ENCODE results near the gene ADGRG4.

ADGRG4 gene

DNA sequence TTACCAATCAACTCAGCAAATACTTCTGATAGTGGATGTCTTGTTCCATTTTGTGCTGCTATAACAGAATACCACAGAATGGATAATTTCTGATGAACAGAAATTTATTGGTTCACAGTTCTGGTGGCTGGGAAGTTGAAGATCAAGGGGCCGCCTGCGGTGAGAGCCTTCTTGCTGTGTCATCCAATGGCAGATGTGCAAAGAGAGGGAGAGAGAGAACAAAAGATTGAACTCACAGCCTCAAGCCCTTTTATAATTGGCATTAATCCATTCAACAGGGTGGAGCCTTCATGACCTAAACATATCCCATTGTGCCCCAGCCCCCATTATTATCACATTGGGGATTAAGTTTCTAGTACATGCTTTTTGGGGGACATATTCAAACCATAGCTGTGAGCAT lies 86.1 kb downstream of the ADGRG4 start:
- no peaks in the 10 kb centered on the region for H3K4me1 ChIP-seq (ENCODE audit: control insufficient read depth, insufficient read depth, low read depth, low read length)
- no peak overlapping the region for H3K4me3 ChIP-seq (ENCODE audit: insufficient read depth in 1 of 2, low read depth in 1 of 2, low read length in 2 of 2)
- H3K36me3 ChIP-seq (ENCODE audit: control insufficient read depth in 1 of 2, insufficient read depth in 2 of 2, low read depth in 1 of 2, low read length in 2 of 2), result no peaks in the 10 kb centered on the region
- no peak overlapping the region for H3K18ac ChIP-seq (ENCODE audit: low read depth in 1 of 2, low read length in 2 of 2)
- no peak overlapping the region for H3K14ac ChIP-seq (ENCODE audit: low read length in 2 of 2)
- peaks cover 0 to 12% of the 10 kb centered on the region in 2 experiments for H3K27me3 ChIP-seq (ENCODE audit: control insufficient read depth in 1 of 2, insufficient read depth in 1 of 2, low read length in 2 of 2)
- H4K8ac ChIP-seq (ENCODE audit: low read length), result no peak overlapping the region
- H2BK5ac ChIP-seq (ENCODE audit: low read depth, low read length, poor library complexity, severe bottlenecking), result no peak overlapping the region
- no CpG with 5 or more reads among the region's 2 CpGs for WGBS
- H4K91ac ChIP-seq (ENCODE audit: low read length), result no peak overlapping the region
- H3K23ac ChIP-seq (ENCODE audit: low read length in 2 of 2), result no peak overlapping the region
- H3K79me1 ChIP-seq (replicated peaks; ENCODE audit: low read length, poor library complexity, severe bottlenecking), result no peaks in the 10 kb centered on the region
- no peak for DNase-seq
- no peak overlapping the region for H3K27ac ChIP-seq (ENCODE audit: low read length, poor library complexity, severe bottlenecking)
- no peak overlapping the region for H2BK15ac ChIP-seq (ENCODE audit: low read depth, poor library complexity, severe bottlenecking)
- H3K9me3 ChIP-seq (ENCODE audit: control insufficient read depth, low read length), result no peaks in the 10 kb centered on the region
- no peak overlapping the region for H2BK12ac ChIP-seq (ENCODE audit: low read length in 2 of 2)
- H3K4ac ChIP-seq (ENCODE audit: low read depth in 1 of 2, low read length in 2 of 2), result no peak overlapping the region
- no peak overlapping the region for H3K9ac ChIP-seq (ENCODE audit: low read length)
- H2BK120ac ChIP-seq (ENCODE audit: low read depth, low read length), result no peak overlapping the region
- H2AFZ ChIP-seq (ENCODE audit: low read depth, low read length), result no peak overlapping the region
- no peak overlapping the region for H2AK5ac ChIP-seq (ENCODE audit: low read length, severe bottlenecking)
- no peak overlapping the region for H3K4me2 ChIP-seq (ENCODE audit: low read length, poor library complexity, severe bottlenecking)

DNA sequence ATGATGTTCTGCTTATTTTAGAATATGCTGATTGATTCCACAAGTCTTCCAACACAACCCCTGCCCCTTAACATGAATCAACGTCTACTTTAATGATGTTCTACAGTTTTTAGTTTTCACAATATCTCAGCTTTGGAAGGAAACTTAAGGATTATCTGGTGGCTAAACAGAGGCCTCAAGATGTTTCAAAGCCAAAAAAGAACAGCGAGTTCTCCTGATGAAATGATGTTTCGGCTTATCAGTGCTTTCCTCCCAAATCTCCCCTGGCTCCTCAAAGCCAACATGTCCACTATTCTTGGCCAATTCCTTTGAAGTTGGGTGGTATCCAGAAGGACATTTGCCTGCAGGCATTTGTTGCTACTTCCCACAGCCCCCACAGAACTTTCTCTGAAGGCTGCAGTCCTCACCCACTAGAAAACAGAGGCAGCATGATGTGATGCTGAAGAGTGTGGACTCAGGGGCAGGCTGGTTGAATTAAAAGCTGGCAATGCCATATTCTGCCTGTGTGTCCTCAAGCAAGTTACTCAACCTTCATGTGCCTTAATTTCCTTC lies 87.3 kb downstream of the ADGRG4 start:
- 86% methylated on average over 1 of the region's 3 CpGs for WGBS
- no peak overlapping the region for H3K9ac ChIP-seq (ENCODE audit: low read length)
- no peak for DNase-seq
- no peaks in the 10 kb centered on the region for H3K36me3 ChIP-seq (ENCODE audit: control insufficient read depth in 1 of 2, insufficient read depth in 2 of 2, low read depth in 1 of 2, low read length in 2 of 2)
- H2AK5ac ChIP-seq (ENCODE audit: low read length, severe bottlenecking), result no peak overlapping the region
- no peak overlapping the region for H3K27ac ChIP-seq (ENCODE audit: low read length, poor library complexity, severe bottlenecking)
- H4K8ac ChIP-seq (ENCODE audit: low read length), result no peak overlapping the region
- H2BK5ac ChIP-seq (ENCODE audit: low read depth, low read length, poor library complexity, severe bottlenecking), result no peak overlapping the region
- no peak overlapping the region for H3K23ac ChIP-seq (ENCODE audit: low read length in 2 of 2)
- H3K14ac ChIP-seq (ENCODE audit: low read length in 2 of 2), result no peak overlapping the region
- H3K4me1 ChIP-seq (ENCODE audit: control insufficient read depth, insufficient read depth, low read depth, low read length), result no peaks in the 10 kb centered on the region
- no peak overlapping the region for H2BK12ac ChIP-seq (ENCODE audit: low read length in 2 of 2)
- no peaks in the 10 kb centered on the region for H3K9me3 ChIP-seq (ENCODE audit: control insufficient read depth, low read length)
- H3K18ac ChIP-seq (ENCODE audit: low read depth in 1 of 2, low read length in 2 of 2), result no peak overlapping the region
- no peak overlapping the region for H2AFZ ChIP-seq (ENCODE audit: low read depth, low read length)
- H3K27me3 ChIP-seq (ENCODE audit: control insufficient read depth in 1 of 2, insufficient read depth in 1 of 2, low read length in 2 of 2), result peaks cover 0 to 12% of the 10 kb centered on the region in 2 experiments
- no peak overlapping the region for H3K4me2 ChIP-seq (ENCODE audit: low read length, poor library complexity, severe bottlenecking)
- no peak overlapping the region for H2BK15ac ChIP-seq (ENCODE audit: low read depth, poor library complexity, severe bottlenecking)
- no peak overlapping the region for H4K91ac ChIP-seq (ENCODE audit: low read length)
- no peak overlapping the region for H3K4me3 ChIP-seq (ENCODE audit: insufficient read depth in 1 of 2, low read depth in 1 of 2, low read length in 2 of 2)
- H2BK120ac ChIP-seq (ENCODE audit: low read depth, low read length), result no peak overlapping the region
- no peak overlapping the region for H3K4ac ChIP-seq (ENCODE audit: low read depth in 1 of 2, low read length in 2 of 2)
- no peaks in the 10 kb centered on the region for H3K79me1 ChIP-seq (replicated peaks; ENCODE audit: low read length, poor library complexity, severe bottlenecking)

DNA sequence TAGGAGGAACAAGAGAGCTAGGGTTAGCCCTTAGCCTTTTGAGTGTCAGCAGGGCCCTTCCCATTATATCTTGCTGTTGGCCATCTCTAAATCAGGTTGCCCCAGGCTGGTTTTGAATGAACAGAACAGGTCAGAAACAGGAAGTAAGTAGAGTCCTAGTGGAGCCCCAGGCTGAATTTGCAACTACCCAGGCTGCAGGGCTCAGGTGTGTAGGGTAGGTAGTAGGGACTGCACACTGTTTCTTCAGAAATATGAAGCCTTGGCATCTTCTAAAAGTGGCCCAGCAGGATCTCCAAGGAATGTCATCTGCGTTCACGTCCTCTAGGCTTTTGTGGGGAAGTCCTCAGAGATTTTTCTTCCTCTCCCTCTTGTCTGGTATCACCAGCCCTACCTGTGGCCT lies 90.2 kb downstream of the ADGRG4 start:
- Histone ChIP-seq H3K4me3 (ENCODE audit: insufficient read depth in 1 of 2, low read depth in 1 of 2, low read length in 2 of 2) (no peak overlapping the region), H3K79me1 (replicated peaks; ENCODE audit: low read length, poor library complexity, severe bottlenecking) (no peaks in the 10 kb centered on the region), H3K4me1 (ENCODE audit: control insufficient read depth, insufficient read depth, low read depth, low read length) (no peaks in the 10 kb centered on the region), H3K4me2 (ENCODE audit: low read length, poor library complexity, severe bottlenecking) (no peak overlapping the region), H3K14ac (ENCODE audit: low read length in 2 of 2) (no peak overlapping the region), H2AK5ac (ENCODE audit: low read length, severe bottlenecking) (no peak overlapping the region), H2BK120ac (ENCODE audit: low read depth, low read length) (no peak overlapping the region), H3K9ac (ENCODE audit: low read length) (no peak overlapping the region), H2BK5ac (ENCODE audit: low read depth, low read length, poor library complexity, severe bottlenecking) (no peak overlapping the region), H3K4ac (ENCODE audit: low read depth in 1 of 2, low read length in 2 of 2) (no peak overlapping the region), H4K8ac (ENCODE audit: low read length) (no peak overlapping the region), H3K23ac (ENCODE audit: low read length in 2 of 2) (no peak overlapping the region), H2BK15ac (ENCODE audit: low read depth, poor library complexity, severe bottlenecking) (no peak overlapping the region), H3K18ac (ENCODE audit: low read depth in 1 of 2, low read length in 2 of 2) (no peak overlapping the region), H4K91ac (ENCODE audit: low read length) (no peak overlapping the region), H3K27me3 (ENCODE audit: control insufficient read depth in 1 of 2, insufficient read depth in 1 of 2, low read length in 2 of 2) (peaks cover 0 to 12% of the 10 kb centered on the region in 2 experiments), H2BK12ac (ENCODE audit: low read length in 2 of 2) (no peak overlapping the region), H3K9me3 (ENCODE audit: control insufficient read depth, low read length) (no peaks in the 10 kb centered on the region), H3K36me3 (ENCODE audit: control insufficient read depth in 1 of 2, insufficient read depth in 2 of 2, low read depth in 1 of 2, low read length in 2 of 2) (no peaks in the 10 kb centered on the region), H2AFZ (ENCODE audit: low read depth, low read length) (no peak overlapping the region), H3K27ac (ENCODE audit: low read length, poor library complexity, severe bottlenecking) (no peak overlapping the region)
- 70% methylated on average over 2 of the region's 2 CpGs for WGBS
- no peak for DNase-seq

DNA sequence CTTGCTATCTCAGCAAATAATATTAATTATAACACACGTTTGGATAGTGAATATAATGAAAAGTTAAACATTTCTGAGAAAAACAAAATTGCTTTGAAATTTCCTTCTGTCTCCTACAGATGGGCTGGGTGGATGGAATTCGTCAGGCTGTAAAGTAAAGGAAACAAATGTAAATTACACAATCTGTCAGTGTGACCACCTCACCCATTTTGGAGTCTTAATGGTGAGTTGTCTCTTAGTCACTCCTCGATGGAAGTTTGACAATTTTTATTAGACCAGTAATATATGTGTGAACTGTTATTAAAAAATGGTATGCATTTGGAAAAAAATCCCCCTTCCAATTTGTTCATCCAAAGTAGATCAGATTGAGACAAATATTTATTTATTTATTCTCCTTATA lies 94.5 kb downstream of the ADGRG4 start:
- DNase-seq, result no peak

More for the DNA sequence above, 94.5 kb downstream of the ADGRG4 start:
- Histone ChIP-seq H2BK120ac (ENCODE audit: low read depth, low read length) (no peak overlapping the region), H2BK15ac (ENCODE audit: low read depth, poor library complexity, severe bottlenecking) (no peak overlapping the region), H4K91ac (ENCODE audit: low read length) (no peak overlapping the region), H4K8ac (ENCODE audit: low read length) (no peak overlapping the region), H3K27ac (ENCODE audit: low read length, poor library complexity, severe bottlenecking) (no peak overlapping the region), H2BK12ac (ENCODE audit: low read length in 2 of 2) (no peak overlapping the region), H3K4me2 (ENCODE audit: low read length, poor library complexity, severe bottlenecking) (no peak overlapping the region), H3K9ac (ENCODE audit: low read length) (no peak overlapping the region), H2AK5ac (ENCODE audit: low read length, severe bottlenecking) (no peak overlapping the region), H3K23ac (ENCODE audit: low read length in 2 of 2) (no peak overlapping the region), H3K14ac (ENCODE audit: low read length in 2 of 2) (no peak overlapping the region), H3K18ac (ENCODE audit: low read depth in 1 of 2, low read length in 2 of 2) (no peak overlapping the region), H3K9me3 (ENCODE audit: control insufficient read depth, low read length) (no peaks in the 10 kb centered on the region), H2BK5ac (ENCODE audit: low read depth, low read length, poor library complexity, severe bottlenecking) (no peak overlapping the region), H3K4me1 (ENCODE audit: control insufficient read depth, insufficient read depth, low read depth, low read length) (no peaks in the 10 kb centered on the region), H3K27me3 (ENCODE audit: control insufficient read depth in 1 of 2, insufficient read depth in 1 of 2, low read length in 2 of 2) (peaks cover 0 to 6% of the 10 kb centered on the region in 2 experiments), H3K4me3 (ENCODE audit: insufficient read depth in 1 of 2, low read depth in 1 of 2, low read length in 2 of 2) (no peak overlapping the region), H3K79me1 (replicated peaks; ENCODE audit: low read length, poor library complexity, severe bottlenecking) (no peaks in the 10 kb centered on the region), H3K36me3 (ENCODE audit: control insufficient read depth in 1 of 2, insufficient read depth in 2 of 2, low read depth in 1 of 2, low read length in 2 of 2) (no peaks in the 10 kb centered on the region), H2AFZ (ENCODE audit: low read depth, low read length) (no peak overlapping the region), H3K4ac (ENCODE audit: low read depth in 1 of 2, low read length in 2 of 2) (no peak overlapping the region)
- WGBS, result no CpG with 5 or more reads among the region's 3 CpGs
